ENCODE data around the gene FCN3.

Gene FCN3

DNA sequence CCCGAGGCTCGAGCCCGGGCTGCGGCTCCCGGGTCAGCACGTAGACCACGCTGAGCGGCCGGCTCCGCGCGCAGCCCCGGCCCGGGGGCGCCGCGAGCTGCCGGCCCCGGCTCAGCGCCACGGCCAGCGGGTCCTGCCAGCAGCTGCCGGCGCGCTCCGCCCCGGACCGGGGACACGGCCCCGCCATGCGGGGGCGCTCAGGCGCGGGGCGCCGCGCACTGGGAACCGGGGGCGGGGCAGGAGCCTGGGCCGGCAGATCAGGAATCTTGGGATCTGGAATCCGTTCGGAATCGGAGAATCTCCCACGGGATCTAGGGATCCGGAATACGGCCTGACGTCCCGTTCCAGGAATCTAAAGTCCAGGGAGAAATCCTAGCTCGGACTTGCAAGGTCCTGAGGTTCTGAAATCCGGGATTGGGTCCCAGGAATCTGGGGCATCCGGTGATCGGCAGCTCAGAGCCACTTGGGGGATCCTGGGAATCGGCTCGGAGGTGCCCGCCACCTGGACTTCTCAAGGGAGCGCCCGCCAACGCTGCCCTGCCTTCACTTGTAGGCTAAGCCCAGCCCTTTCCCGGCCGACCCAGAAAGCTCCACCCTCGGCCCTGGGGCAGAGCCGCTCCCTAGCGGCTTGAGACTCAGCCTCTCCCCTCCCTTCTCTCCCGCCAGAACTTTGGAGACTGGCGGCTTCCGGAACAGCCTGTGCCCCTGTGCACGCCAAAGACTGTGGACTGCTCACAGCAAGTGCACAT, 8.0 kb downstream of the FCN3 start, which contains the start of gene MAP3K6:
MAP3K6 (minus strand) TSS at position 551 of the 749 bp plus-strand sequence; CDS start at position 187, 364 bp downstream.
- peak; percentile 18; the same call in 1 of the 2 replicates for TF ChIP-seq CTCF (IDR thresholded peaks at IDR 0.05; ENCODE audit: low read depth, low read length)
- H3K9me3 ChIP-seq = no peaks in the 10 kb centered on the region
- no peaks in the 10 kb centered on the region for H3K36me3 ChIP-seq
- H3K4me1 ChIP-seq = no peaks in the 10 kb centered on the region; the same call in 1 of the 2 replicates
- peak; percentile 62 for DNase-seq
- no peaks in the 10 kb centered on the region for H3K27me3 ChIP-seq
- peak within 1 kb of the TSS; percentile 63 for H3K4me3 ChIP-seq (ENCODE audit: low read depth, low read length)

DNA sequence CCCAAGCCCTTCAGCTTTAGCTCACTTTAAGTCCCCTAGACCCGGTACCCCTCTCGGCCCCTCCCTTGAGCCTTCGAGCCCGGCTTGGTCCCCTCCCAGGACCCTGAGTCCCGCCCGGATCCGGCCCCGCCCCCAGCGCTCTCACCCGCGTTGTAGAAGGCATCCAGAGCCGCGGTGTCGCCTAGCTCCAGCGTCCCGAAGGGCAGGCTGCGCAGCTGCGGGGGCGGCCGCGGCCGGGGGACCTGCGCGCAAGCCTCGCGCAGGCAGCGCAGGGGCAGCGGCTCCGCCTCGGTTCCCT, 8.6 kb downstream of the FCN3 start:
- DNase-seq = peak; percentile 88
- H3K4me1 ChIP-seq = no peaks in the 10 kb centered on the region; the same call in 1 of the 2 replicates
- H3K36me3 ChIP-seq = no peaks in the 10 kb centered on the region
- no peaks in the 10 kb centered on the region for H3K27me3 ChIP-seq
- no peak for TF ChIP-seq CTCF (IDR thresholded peaks at IDR 0.05; ENCODE audit: low read depth, low read length)
- no peaks in the 10 kb centered on the region for H3K9me3 ChIP-seq
- peak overlapping the region; percentile 50 for H3K4me3 ChIP-seq (ENCODE audit: low read depth, low read length)

- TF ChIP-seq CTCF (IDR thresholded peaks at IDR 0.05; ENCODE audit: low read depth, low read length) = no peak
- H3K4me1 ChIP-seq = no peaks in the 10 kb centered on the region; the same call in 1 of the 2 replicates
- no peaks in the 10 kb centered on the region for H3K9me3 ChIP-seq
- DNase-seq = peak; percentile 81
- no peaks in the 10 kb centered on the region for H3K27me3 ChIP-seq
- H3K36me3 ChIP-seq = no peaks in the 10 kb centered on the region
- peak overlapping the region; percentile 50 for H3K4me3 ChIP-seq (ENCODE audit: low read depth, low read length)
Observed at GRCh38 chr1:27365372-27366112, 9.1 kb downstream of the FCN3 start.

- no peak for TF ChIP-seq CTCF (IDR thresholded peaks at IDR 0.05; ENCODE audit: low read depth, low read length)
- no peak for DNase-seq
- Histone ChIP-seq H3K9me3 (no peaks in the 10 kb centered on the region), H3K36me3 (no peaks in the 10 kb centered on the region), H3K4me1 (no peaks in the 10 kb centered on the region; the same call in 1 of the 2 replicates), H3K27me3 (no peaks in the 10 kb centered on the region), H3K4me3 (ENCODE audit: low read depth, low read length) (peak overlapping the region; percentile 26; the same call in 1 of the 2 replicates)
Observed at GRCh38 chr1:27364696-27365371, 9.8 kb downstream of the FCN3 start.

- H3K4me1 ChIP-seq = no peaks in the 10 kb centered on the region; the same call in 1 of the 2 replicates
- no peaks in the 10 kb centered on the region for H3K9me3 ChIP-seq
- no peaks in the 10 kb centered on the region for H3K36me3 ChIP-seq
- DNase-seq = no peak
- TF ChIP-seq CTCF (IDR thresholded peaks at IDR 0.05; ENCODE audit: low read depth, low read length) = no peak
- H3K27me3 ChIP-seq = no peaks in the 10 kb centered on the region
- no peak overlapping the region for H3K4me3 ChIP-seq (ENCODE audit: low read depth, low read length)
Observed at GRCh38 chr1:27363766-27364695, 10.6 kb downstream of the FCN3 start.

All from BE2C (cell line).